GM12892 (cell line): ENCODE results near the gene CD200R1L.

ENCODE experiments used
- DNase-seq: peaks from one replicate; pipeline ENCODE4 v3.0.0; 2011; ENCODE audit not compliant: insufficient read length
- FAIRE-seq: peaks from 2 replicates; lab custom pipeline; 2011; peaks lifted over from hg19 to GRCh38; lab: Jason Lieb, UNC
- POLR2A ChIP-seq: IDR thresholded peaks from 2 replicates; pipeline ENCODE4 v1.6.1; 2011; ENCODE audit warnings: low read depth, low read length, control low read depth
- POLR2AphosphoS5 ChIP-seq: IDR thresholded peaks from 2 replicates; pipeline ENCODE4 v1.6.1; 2011; ENCODE audit warnings: low read depth, low read length, control low read depth
- TAF1 ChIP-seq: IDR thresholded peaks from 2 replicates; pipeline ENCODE4 v1.6.1; 2011; ENCODE audit warnings: low read depth, mild to moderate bottlenecking, control low read depth, low read length, borderline replicate concordance

Gene CD200R1L

DNA sequence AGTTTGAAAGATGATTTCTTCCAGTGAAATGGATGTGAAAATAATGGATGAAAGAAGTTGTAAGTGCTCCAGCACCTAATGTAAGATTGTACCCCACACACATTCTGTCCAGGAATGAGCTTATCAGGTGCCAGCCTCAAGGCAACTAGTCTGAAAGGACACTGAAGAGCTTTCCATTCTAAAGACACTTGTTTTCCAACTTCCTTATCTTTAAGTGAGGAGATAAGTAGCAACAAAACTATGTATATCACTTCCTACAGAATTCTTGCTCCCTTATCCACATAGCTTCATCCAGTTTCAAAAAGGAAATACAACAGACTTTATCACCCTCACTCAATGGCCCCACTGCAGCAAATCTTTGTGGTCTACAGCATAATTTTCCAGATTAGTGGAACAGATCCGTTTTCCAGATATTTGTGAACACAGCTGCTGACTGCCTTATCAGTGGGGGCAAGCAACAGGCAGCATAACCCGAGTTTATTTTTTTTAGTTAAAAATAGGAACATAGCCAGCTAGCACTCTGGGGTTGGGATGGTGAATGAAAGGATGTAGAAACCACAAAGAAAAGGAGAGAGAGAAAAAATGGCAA lies 60.6 kb downstream of the CD200R1L start:
- TF ChIP-seq TAF1 (no peak), POLR2A (no peak), POLR2AphosphoS5 (no peak)
- no peak for FAIRE-seq
- DNase-seq: no peak

DNA sequence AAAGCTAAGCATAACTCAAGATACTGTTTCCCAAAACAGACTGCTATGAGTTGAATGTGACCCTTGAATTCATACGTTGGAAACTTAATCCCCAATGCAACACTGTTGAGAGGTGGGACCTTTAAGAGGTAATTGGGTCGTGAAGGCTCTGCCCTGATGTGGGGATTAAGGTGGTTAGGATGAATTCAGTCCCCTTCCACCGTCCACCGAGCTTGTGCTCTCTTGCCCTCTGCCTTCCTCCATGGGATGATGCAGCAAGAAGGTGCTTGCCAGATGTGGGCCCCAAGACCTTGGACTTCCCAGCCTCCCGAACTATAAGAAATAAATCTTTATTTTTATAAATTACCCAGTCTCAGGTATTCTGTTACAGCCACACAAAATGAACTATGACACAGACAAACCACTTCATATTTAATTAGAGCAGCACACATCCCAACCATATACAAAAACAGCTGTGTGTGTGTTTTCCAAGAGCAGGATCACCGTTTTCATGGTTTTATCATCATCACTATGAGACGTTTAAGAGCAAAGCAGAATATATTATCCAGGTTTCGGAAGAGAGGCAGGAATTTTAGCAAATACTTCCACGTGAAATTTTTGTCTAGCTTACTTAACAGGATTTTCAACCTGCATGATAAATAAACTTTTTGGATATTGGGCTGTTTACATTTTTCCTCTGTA lies 61.2 kb downstream of the CD200R1L start:
- FAIRE-seq (no peak), DNase-seq (no peak)
- TF ChIP-seq TAF1 (no peak), POLR2A (no peak), POLR2AphosphoS5 (no peak)

GRCh38 chr3:112782491-112782890 lies 64.2 kb downstream of the CD200R1L start:
- DNase-seq: no peak
- no peak for FAIRE-seq
- TF ChIP-seq POLR2A (no peak), POLR2AphosphoS5 (no peak), TAF1 (no peak)

DNA sequence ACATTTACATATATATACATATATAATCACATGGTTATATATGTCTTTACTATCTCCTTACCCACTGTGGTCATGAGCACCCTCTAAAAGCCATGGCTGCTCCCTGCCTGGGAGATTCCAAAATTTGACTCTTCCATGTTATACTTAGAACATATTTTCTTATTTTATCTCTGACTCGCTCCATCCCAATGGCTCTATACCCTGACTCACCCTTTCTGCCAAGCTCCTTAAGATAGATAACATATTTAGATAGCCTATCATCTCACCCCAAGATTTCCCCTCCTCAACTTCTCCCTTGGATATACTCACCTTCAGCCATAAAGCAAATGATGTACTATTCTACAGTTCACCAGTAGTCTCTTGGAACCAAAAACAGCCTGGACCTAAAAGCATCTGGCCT lies 65.1 kb downstream of the CD200R1L start:
- TF ChIP-seq TAF1 (no peak), POLR2AphosphoS5 (no peak), POLR2A (no peak)
- FAIRE-seq: no peak

GRCh38 chr3:112779558-112780480 lies 66.8 kb downstream of the CD200R1L start:
- FAIRE-seq (no peak), DNase-seq (no peak)
- TF ChIP-seq POLR2A (no peak), POLR2AphosphoS5 (no peak), TAF1 (no peak)

More for the DNA sequence above, 65.1 kb downstream of the CD200R1L start:
- DNase-seq: no peak

GRCh38 chr3:112779011-112779410 lies 67.7 kb downstream of the CD200R1L start:
- no peak for TF ChIP-seq TAF1
- no peak for TF ChIP-seq POLR2A
- TF ChIP-seq POLR2AphosphoS5: no peak
- no peak for DNase-seq
- FAIRE-seq: no peak

- no peak for DNase-seq
- TF ChIP-seq POLR2AphosphoS5 (no peak), TAF1 (no peak), POLR2A (no peak)
- FAIRE-seq: no peak
These were observed 68.2 kb downstream of the CD200R1L start for GRCh38 chr3:112778353-112778948.

DNA sequence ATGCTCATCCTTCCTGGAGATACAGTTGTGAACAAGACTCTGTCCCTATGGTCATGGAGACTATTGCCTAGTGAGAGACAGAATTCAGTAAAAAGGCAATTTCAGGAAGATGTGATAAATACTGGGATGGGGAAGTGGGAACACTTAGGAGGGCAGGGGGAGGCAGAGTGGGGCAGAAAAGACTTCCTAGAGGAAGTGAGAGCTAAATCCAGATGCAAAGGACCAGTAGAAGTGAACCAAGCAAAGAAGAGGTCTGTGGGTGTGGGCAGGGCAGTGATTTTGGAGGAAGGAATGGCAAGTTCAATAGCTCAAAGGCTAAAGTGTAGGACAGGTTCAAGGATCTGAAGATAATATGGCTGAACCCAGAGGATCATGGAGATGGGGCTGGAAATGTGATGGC lies 68.9 kb downstream of the CD200R1L start:
- FAIRE-seq (no peak), DNase-seq (no peak)
- TF ChIP-seq POLR2AphosphoS5 (no peak), POLR2A (no peak), TAF1 (no peak)

DNA sequence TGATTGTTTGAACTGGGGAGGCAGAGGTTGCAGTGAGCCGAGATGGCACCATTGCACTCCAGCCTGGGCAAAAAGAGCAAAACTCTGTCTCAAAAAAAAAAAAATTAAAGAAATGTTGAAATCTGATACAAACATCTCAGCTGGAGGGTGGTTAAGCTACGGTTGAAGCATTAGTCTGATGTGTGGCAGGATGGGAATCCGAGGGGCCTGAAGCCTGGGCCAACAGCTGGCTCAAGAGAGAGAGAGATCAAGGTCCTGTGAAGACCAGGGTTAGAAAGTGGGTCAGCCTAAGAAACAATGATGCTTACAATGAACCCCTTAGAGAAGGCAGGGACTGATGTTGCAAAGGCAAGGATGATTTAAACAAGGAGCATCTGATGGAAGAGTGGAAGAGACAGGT lies 69.8 kb downstream of the CD200R1L start:
- no peak for DNase-seq
- FAIRE-seq: no peak
- TF ChIP-seq POLR2AphosphoS5 (no peak), POLR2A (no peak), TAF1 (no peak)

GRCh38 chr3:112776000-112776399 lies 70.7 kb downstream of the CD200R1L start:
- DNase-seq (no peak), FAIRE-seq (no peak)
- TF ChIP-seq POLR2AphosphoS5 (no peak), POLR2A (no peak), TAF1 (no peak)
